Pancreas (tissue), 10 donors: ENCODE results near the gene EMC1. TPM values are rescaled to one million over a fixed set of nuclear protein-coding genes. Genes with fewer than 3 reads are reported as not detected.

ENCODE experiments used
- ATAC-seq, 4 donors: fragments of 200-7000 bp; cut with Tn5 transposase; one replicate each; pipeline versions ENCODE4 v1.8.0 to v1.9.1; 2020; ENCODE audit warnings: mild to moderate bottlenecking in 4 of 4, moderate library complexity in 4 of 4
- DNase-seq, 6 donors: peaks; one replicate each; pipeline ENCODE4 v3.0.0-alpha.2; 2020
- FAIRE-seq: peaks from 2 replicates; lab custom pipeline; 2012; peaks lifted over from hg19 to GRCh38; lab: Jason Lieb, UNC
- H3K27ac ChIP-seq, 4 donors: fragments of 200-600 bp; sonication (generic); 1 replicate in 3 of 4; 2 replicates in 1 of 4; pipeline versions ENCODE4 v1.5.0 to v1.8.0; 2020
- H3K27me3 ChIP-seq, 4 donors: fragments of 200-600 bp; one replicate each; pipeline ENCODE4 v1.8.0; 2021
- H3K36me3 ChIP-seq, 3 donors: fragments of 200-600 bp; sonication (generic) in 1 of 3; one replicate each; pipeline versions ENCODE4 v1.5.0 to v1.8.0; 2020 to 2021
- H3K4me1 ChIP-seq, 3 donors: fragments of 200-600 bp; one replicate each; pipeline ENCODE4 v1.8.0; 2021
- H3K4me3 ChIP-seq, 4 donors: fragments of 200-600 bp; sonication (generic) in 2 of 4; one replicate each; pipeline versions ENCODE4 v1.5.0 to v1.8.0; 2020 to 2021
- H3K9me3 ChIP-seq, 4 donors: fragments of 200-600 bp; one replicate each; pipeline ENCODE4 v1.8.0; 2021
- WGBS, 2 donors: extraction: QIAGEN DNeasy Blood & Tissue Kit; methylation state at CpG; one replicate each; pipeline ENCODE4 v1.1.7; 2013; 5-methylcytosine and 5-hydroxymethylcytosine counted together
- intact Hi-C, 3 donors: fragments of 100-400 bp; cut with DNase I; formaldehyde crosslinking; loops; one replicate each; pipeline versions ENCODE4 v1.11.1 to v1.14.2; 2022
- polyA plus RNA-seq, 2 donors: library from polyadenylated mRNA; stranded (reverse); fragments of 200-250 nt; gene quantifications; one replicate each; pipeline ENCODE4 v1.2.3, GENCODE V29; 2013
- total RNA-seq, 6 donors: library from RNA; stranded (reverse); fragmentation: NEBNext Ultra II Directional in 4 of 6; extraction: Animal tissue kit (Norgen Biotek cat#: 25700) in 4 of 6; gene quantifications; one replicate each; pipeline versions ENCODE4 v1.2.1 to v1.2.4, GENCODE V29; 2021 to 2023
- TF ChIP-seq, protein P1 (sequence below), 4 donors: fragments of 200-600 bp; sonication (generic) in 3 of 4; IDR thresholded peaks; one replicate each; pipeline versions ENCODE4 v1.5.0 to v1.8.0; 2021; ENCODE audit warnings: antibody characterized with exemption in 4 of 4
- donor health status: healthy with polysubstance abuse.
- donor health status: DM: no; HTN: no; CAD: no; lungs with moderate emphysema.
- donor health status: DM: no; HTN: no; CAD: no.
- donor health status: control.
- donor health status: control.
- donor health status: Bipolar disorder and iron deficiency.
- donor health status: DM: yes; HTN: yes; CAD: no.
- donor health status: DM: no; HTN: no; CAD: no.
- donor health status: DM: no; HTN: no; CAD: no.
- donor health status: DM: yes; HTN: yes; CAD: no.

Gene EMC1
- total and polyA plus RNA-seq, 8 donors, result 9.2 to 21.0 (median 14.8) TPM

DNA sequence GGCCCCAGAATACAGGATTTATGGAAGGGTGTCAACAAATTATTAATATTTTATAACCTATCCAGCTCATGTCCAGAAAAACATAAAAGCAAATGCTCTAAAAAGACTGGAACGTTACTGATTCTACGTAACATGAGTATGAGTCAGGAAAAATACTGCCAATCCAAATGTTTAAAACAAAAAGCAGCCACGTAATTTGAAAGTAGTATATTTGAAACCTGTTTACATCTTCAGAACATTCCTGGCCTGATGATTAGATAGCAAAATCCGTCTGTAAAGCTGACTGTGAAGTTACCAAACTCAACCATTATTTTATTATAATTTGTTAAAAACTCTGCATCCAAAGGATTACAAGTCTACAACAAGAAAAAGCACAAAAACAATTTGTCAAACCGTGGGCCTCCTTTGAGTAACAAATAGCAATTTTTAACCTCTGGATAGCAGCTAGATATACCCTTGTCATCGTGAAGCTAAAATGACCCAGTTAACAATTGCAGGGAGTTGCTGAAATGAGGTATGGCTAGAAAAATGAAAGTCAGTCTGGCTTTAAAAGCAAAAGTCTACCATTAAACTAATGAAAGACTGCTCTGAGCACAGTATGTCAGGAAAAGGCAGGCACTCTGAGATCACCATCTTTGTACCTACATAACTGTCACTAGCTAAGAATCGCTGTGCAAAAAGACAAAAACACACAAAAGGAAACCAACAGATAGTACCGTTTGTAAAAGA, 42.5 kb downstream of the EMC1 start:
- 13 to 14% methylated on average over 8 of the region's 8 CpGs for WGBS, 2 donors
- intact Hi-C loops, result no loop called here
- TF ChIP-seq, protein P1, sequence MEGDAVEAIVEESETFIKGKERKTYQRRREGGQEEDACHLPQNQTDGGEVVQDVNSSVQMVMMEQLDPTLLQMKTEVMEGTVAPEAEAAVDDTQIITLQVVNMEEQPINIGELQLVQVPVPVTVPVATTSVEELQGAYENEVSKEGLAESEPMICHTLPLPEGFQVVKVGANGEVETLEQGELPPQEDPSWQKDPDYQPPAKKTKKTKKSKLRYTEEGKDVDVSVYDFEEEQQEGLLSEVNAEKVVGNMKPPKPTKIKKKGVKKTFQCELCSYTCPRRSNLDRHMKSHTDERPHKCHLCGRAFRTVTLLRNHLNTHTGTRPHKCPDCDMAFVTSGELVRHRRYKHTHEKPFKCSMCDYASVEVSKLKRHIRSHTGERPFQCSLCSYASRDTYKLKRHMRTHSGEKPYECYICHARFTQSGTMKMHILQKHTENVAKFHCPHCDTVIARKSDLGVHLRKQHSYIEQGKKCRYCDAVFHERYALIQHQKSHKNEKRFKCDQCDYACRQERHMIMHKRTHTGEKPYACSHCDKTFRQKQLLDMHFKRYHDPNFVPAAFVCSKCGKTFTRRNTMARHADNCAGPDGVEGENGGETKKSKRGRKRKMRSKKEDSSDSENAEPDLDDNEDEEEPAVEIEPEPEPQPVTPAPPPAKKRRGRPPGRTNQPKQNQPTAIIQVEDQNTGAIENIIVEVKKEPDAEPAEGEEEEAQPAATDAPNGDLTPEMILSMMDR (IDR thresholded peaks at IDR 0.05), result no peak
- no peak for DNase-seq
- Histone ChIP-seq H3K27ac (peak overlapping the region in 2 of 4 donors; percentile 89 to 94), H3K4me1 (peaks cover 23 to 40% (median 23%) of the 10 kb centered on the region in 3 donors), H3K36me3 (no peaks in the 10 kb centered on the region), H3K9me3 (no peaks in the 10 kb centered on the region), H3K4me3 (peak overlapping the region; percentile 87 to 95 (median 90)), H3K27me3 (no peaks in the 10 kb centered on the region)
- FAIRE-seq, result no peak
- ATAC-seq, result no peak

DNA sequence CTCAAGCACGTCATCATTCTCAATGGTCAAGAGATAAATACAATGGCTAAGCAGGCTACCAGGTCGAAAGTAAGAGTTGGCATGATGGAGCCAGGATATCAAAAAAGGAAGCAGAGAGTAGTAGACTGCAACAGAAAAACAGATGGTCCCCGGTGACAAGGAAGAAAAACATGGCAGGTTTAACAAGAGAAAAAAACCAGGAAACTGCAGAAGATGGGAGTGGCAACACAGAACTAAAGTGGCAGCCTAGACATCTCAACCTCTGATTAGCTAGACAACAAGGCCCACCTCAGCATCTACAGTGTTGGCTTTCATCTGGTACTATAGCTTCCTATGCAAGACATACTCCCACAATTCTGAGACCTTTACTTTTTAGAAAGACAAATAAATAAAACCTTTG, 44.4 kb downstream of the EMC1 start:
- no peak for DNase-seq
- H3K4me1 ChIP-seq, result peaks cover 14 to 43% (median 27%) of the 10 kb centered on the region in 3 donors
- H3K27ac ChIP-seq, result no peak overlapping the region
- no peak for FAIRE-seq
- no peaks in the 10 kb centered on the region for H3K9me3 ChIP-seq
- H3K4me3 ChIP-seq, result no peak overlapping the region
- 77 to 86% methylated on average over 3 of the region's 3 CpGs for WGBS, 2 donors
- H3K27me3 ChIP-seq, result no peaks in the 10 kb centered on the region
- TF ChIP-seq, protein P1 (IDR thresholded peaks at IDR 0.05), result no peak
- no peaks in the 10 kb centered on the region for H3K36me3 ChIP-seq
- intact Hi-C loops, result no loop called here
- no peak for ATAC-seq

- Histone ChIP-seq H3K4me3 (no peak overlapping the region), H3K9me3 (no peaks in the 10 kb centered on the region), H3K4me1 (peaks cover 10 to 35% (median 20%) of the 10 kb centered on the region in 3 donors), H3K27ac (no peak overlapping the region), H3K27me3 (no peaks in the 10 kb centered on the region), H3K36me3 (peaks cover 0 to 4% (median 0%) of the 10 kb centered on the region in 3 donors)
- no peak for DNase-seq
- WGBS, 2 donors, result 12 to 16% methylated on average over 5 of the region's 5 CpGs
- no peak for FAIRE-seq
- intact Hi-C loops, result no loop called here
- ATAC-seq, result no peak
- TF ChIP-seq, protein P1 (IDR thresholded peaks at IDR 0.05), result no peak
Measured at GRCh38 chr1:19205845-19206244, 45.5 kb downstream of the EMC1 start.

DNA sequence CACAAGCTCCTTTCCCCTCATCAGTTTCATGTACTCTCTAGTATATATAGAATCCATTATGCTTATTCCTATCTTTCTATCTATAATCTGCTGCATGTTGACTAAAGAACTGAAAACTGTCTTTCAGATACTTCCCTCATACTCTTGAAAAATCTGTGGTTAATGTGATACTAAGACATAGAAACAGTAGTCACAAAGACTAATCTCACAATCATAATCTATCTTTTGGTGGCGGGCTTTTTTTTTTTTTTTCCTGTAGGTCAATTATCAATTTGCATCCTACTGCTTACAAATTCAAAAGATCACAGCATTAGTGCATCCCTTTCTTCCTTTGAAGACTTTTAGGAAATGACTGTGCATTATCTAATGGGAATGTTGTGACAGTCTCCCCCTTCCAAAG, 45.9 kb downstream of the EMC1 start:
- no peak for FAIRE-seq
- no peak for DNase-seq
- peaks cover 0 to 9% (median 0%) of the 10 kb centered on the region in 3 donors for H3K36me3 ChIP-seq
- TF ChIP-seq, protein P1 (IDR thresholded peaks at IDR 0.05), result no peak
- no peaks in the 10 kb centered on the region for H3K9me3 ChIP-seq
- ATAC-seq, result no peak
- WGBS, 2 donors, result 57 to 70% methylated on average over 1 of the region's 1 CpG
- intact Hi-C loops, result no loop called here
- H3K27me3 ChIP-seq, result no peaks in the 10 kb centered on the region
- no peak overlapping the region for H3K4me3 ChIP-seq
- no peak overlapping the region for H3K27ac ChIP-seq
- peaks cover 10 to 35% (median 20%) of the 10 kb centered on the region in 3 donors for H3K4me1 ChIP-seq
